Astrocyte (in vitro differentiated cells and primary cell): ENCODE data around the gene IP6K3. TPM values are rescaled to one million over a fixed set of nuclear protein-coding genes. Genes with fewer than 3 reads are reported as not detected.

Experiments used
- DNase-seq: peaks from one replicate; pipeline ENCODE4 v3.0.0-alpha.2; 2010; ENCODE audit warnings: low read depth
- FAIRE-seq: peaks from 2 replicates; lab custom pipeline; 2011; peaks lifted over from hg19 to GRCh38; lab: Jason Lieb, UNC
- H2AFZ ChIP-seq: 2 replicates; pipeline ENCODE4 v1.6.0; 2012; ENCODE audit warnings: low read depth, low read length, inconsistent platforms
- H3K27ac ChIP-seq: 2 replicates; pipeline ENCODE4 v1.5.1; 2011; ENCODE audit warnings: low read depth, low read length, inconsistent platforms
- H3K27me3 ChIP-seq: 2 replicates; pipeline ENCODE4 v1.6.0; 2011; ENCODE audit warnings: low read length, inconsistent platforms; ENCODE audit not compliant: insufficient read depth
- H3K36me3 ChIP-seq: 2 replicates; pipeline ENCODE4 v1.5.1; 2011; ENCODE audit warnings: low read length, inconsistent platforms; ENCODE audit not compliant: insufficient read depth
- H3K4me1 ChIP-seq: 2 replicates; pipeline ENCODE4 v1.5.1; 2011; ENCODE audit warnings: low read length, inconsistent platforms; ENCODE audit not compliant: insufficient read depth
- H3K4me2 ChIP-seq: 2 replicates; pipeline ENCODE4 v1.6.0; 2012; ENCODE audit warnings: low read length, inconsistent platforms
- H3K4me3 ChIP-seq: 2 replicates; pipeline ENCODE4 v1.5.1; 2011; ENCODE audit warnings: low read depth, mild to moderate bottlenecking, low read length, inconsistent platforms; ENCODE audit not compliant: insufficient read depth
- H3K79me2 ChIP-seq: 2 replicates; pipeline ENCODE4 v1.6.0; 2012; ENCODE audit warnings: mild to moderate bottlenecking, low read length, inconsistent platforms; ENCODE audit not compliant: insufficient read depth
- H3K9ac ChIP-seq: 2 replicates; pipeline ENCODE4 v1.6.0; 2012; ENCODE audit warnings: mild to moderate bottlenecking, low read length, inconsistent platforms
- H3K9me3 ChIP-seq: 2 replicates; pipeline ENCODE4 v1.5.1; 2012; ENCODE audit warnings: low read depth, mild to moderate bottlenecking, low read length, inconsistent platforms; ENCODE audit not compliant: insufficient read depth
- H4K20me1 ChIP-seq: 2 replicates; pipeline ENCODE4 v1.6.0; 2012; ENCODE audit warnings: low read length, inconsistent platforms; ENCODE audit not compliant: insufficient read depth
- H3K27ac Mint-ChIP-seq: one replicate; pipeline ENCODE4 v1.8.0; 2021; ENCODE audit warnings: mild to moderate bottlenecking, mixed read lengths; ENCODE audit not compliant: unreplicated experiment
- H3K27me3 Mint-ChIP-seq: one replicate; pipeline ENCODE4 v1.8.0; 2021; ENCODE audit warnings: low read depth, mixed read lengths; ENCODE audit not compliant: unreplicated experiment
- H3K36me3 Mint-ChIP-seq: one replicate; pipeline ENCODE4 v1.8.0; 2021; ENCODE audit warnings: low read depth, mixed read lengths; ENCODE audit not compliant: unreplicated experiment
- H3K4me1 Mint-ChIP-seq: one replicate; pipeline ENCODE4 v1.8.0; 2021; ENCODE audit warnings: low read depth, mixed read lengths; ENCODE audit not compliant: unreplicated experiment
- H3K4me3 Mint-ChIP-seq: one replicate; pipeline ENCODE4 v1.8.0; 2021; ENCODE audit warnings: mild to moderate bottlenecking, moderate library complexity, mixed read lengths; ENCODE audit not compliant: unreplicated experiment
- H3K9me3 Mint-ChIP-seq: one replicate; pipeline ENCODE4 v1.8.0; 2021; ENCODE audit warnings: mild to moderate bottlenecking, mixed read lengths; ENCODE audit not compliant: unreplicated experiment
- EZH2 ChIP-seq: IDR thresholded peaks from 2 replicates; pipeline ENCODE4 v1.6.1; 2012; ENCODE audit warnings: mild to moderate bottlenecking, low read length, inconsistent platforms; ENCODE audit not compliant: insufficient read depth
- total RNA-seq: library from RNA; stranded (reverse); gene quantifications from 2 replicates; pipeline ENCODE4 v1.2.1, GENCODE V29; 2021
- TF ChIP-seq, protein P1 (sequence below): IDR thresholded peaks from 2 replicates; pipeline ENCODE4 v1.5.1; 2011; ENCODE audit warnings: low read depth, mild to moderate bottlenecking, inconsistent platforms, low read length, moderate library complexity; ENCODE audit not compliant: insufficient read depth

IP6K3 gene
- total RNA-seq, 1 donor from 2014 or later: 4.6 TPM

DNA sequence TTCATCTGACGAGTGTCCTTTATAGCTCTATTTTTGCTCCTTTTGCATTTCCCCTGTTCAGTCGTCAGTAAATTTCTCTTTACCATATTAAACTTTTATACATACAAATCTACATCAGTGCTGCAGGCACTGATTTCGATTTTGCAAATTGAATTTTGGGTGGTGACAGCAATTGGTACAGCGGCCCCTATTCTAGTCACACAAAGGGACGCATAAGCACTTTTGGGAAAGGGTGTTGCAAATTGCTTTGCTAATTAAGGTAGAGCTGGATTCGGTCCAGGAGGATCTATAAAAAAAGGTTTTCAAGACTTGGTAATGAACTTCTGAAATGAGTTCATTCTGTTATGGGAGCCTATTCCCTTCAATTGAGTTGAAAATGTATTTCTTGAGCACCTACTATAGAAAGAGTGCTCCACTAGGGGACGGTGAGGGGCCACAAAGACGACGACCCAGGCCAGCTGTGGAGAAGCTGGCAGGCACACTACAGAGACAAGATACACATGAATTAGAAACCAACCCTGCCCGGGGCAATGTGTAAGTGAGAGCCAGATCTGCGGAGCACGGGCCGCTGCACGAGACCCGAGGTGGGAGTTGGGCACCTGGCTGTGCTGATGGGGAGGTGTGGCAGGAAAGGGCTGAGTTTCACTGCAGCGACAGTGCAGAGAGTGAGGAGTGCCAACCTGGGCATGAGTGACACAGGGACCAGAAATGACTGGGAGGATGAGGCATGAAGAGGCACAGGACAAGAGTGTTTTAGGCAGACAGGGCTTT is 40.6 kb downstream of the IP6K3 start:
- Histone ChIP-seq H2AFZ (no peak overlapping the region), H3K27me3 (no peaks in the 10 kb centered on the region), H3K4me2 (no peak overlapping the region), H3K4me1 (peaks cover 10% of the 10 kb centered on the region), H4K20me1 (peaks cover 6% of the 10 kb centered on the region), H3K79me2 (peaks cover 19% of the 10 kb centered on the region), H3K36me3 (no peaks in the 10 kb centered on the region), H3K9me3 (no peaks in the 10 kb centered on the region), H3K9ac (no peak overlapping the region), H3K27ac (no peak overlapping the region), H3K4me3 (no peak overlapping the region)
- peaks cover 20% of the 10 kb centered on the region for H3K4me1 Mint-ChIP-seq
- H3K9me3 Mint-ChIP-seq: no peaks in the 10 kb centered on the region
- DNase-seq (no peak), FAIRE-seq (no peak)
- H3K27ac Mint-ChIP-seq: peak overlapping the region; percentile 1
- TF ChIP-seq, protein P1, sequence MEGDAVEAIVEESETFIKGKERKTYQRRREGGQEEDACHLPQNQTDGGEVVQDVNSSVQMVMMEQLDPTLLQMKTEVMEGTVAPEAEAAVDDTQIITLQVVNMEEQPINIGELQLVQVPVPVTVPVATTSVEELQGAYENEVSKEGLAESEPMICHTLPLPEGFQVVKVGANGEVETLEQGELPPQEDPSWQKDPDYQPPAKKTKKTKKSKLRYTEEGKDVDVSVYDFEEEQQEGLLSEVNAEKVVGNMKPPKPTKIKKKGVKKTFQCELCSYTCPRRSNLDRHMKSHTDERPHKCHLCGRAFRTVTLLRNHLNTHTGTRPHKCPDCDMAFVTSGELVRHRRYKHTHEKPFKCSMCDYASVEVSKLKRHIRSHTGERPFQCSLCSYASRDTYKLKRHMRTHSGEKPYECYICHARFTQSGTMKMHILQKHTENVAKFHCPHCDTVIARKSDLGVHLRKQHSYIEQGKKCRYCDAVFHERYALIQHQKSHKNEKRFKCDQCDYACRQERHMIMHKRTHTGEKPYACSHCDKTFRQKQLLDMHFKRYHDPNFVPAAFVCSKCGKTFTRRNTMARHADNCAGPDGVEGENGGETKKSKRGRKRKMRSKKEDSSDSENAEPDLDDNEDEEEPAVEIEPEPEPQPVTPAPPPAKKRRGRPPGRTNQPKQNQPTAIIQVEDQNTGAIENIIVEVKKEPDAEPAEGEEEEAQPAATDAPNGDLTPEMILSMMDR: no peak
- TF ChIP-seq EZH2: no peak
- H3K27me3 Mint-ChIP-seq: no peaks in the 10 kb centered on the region
- no peak overlapping the region for H3K4me3 Mint-ChIP-seq
- H3K36me3 Mint-ChIP-seq: peaks cover 15% of the 10 kb centered on the region

- no peaks in the 10 kb centered on the region for H3K36me3 ChIP-seq
- no peaks in the 10 kb centered on the region for H3K9me3 ChIP-seq
- no peak overlapping the region for H3K4me2 ChIP-seq
- H3K27ac ChIP-seq: no peak overlapping the region
- Mint-ChIP-seq H3K36me3 (peaks cover 15% of the 10 kb centered on the region), H3K27ac (peak overlapping the region; percentile 70), H3K4me1 (peaks cover 16% of the 10 kb centered on the region), H3K27me3 (no peaks in the 10 kb centered on the region), H3K4me3 (no peak overlapping the region), H3K9me3 (no peaks in the 10 kb centered on the region)
- H4K20me1 ChIP-seq: peaks cover 6% of the 10 kb centered on the region
- no peaks in the 10 kb centered on the region for H3K27me3 ChIP-seq
- peaks cover 2% of the 10 kb centered on the region for H3K4me1 ChIP-seq
- FAIRE-seq (no peak), DNase-seq (no peak)
- H3K9ac ChIP-seq: no peak overlapping the region
- no peak for TF ChIP-seq EZH2
- TF ChIP-seq, protein P1: no peak
- no peak overlapping the region for H2AFZ ChIP-seq
- H3K4me3 ChIP-seq: no peak overlapping the region
- peaks cover 11% of the 10 kb centered on the region for H3K79me2 ChIP-seq
Measured at GRCh38 chr6:33705268-33705885, 41.3 kb downstream of the IP6K3 start.
